ENCODE measurements around the gene F12.
A peak's percentile ranks its signal among the peaks of the same experiment; 100 is the strongest.

F12 gene

GRCh38 chr5:177409043-177409801 is at the start of gene F12:
Gene F12 (minus strand): TSS chr5:177409564. CDS start chr5:177409527, 37 bp downstream.
- DNase-seq, result no peak

- no peak for DNase-seq
These were observed 49.6 kb upstream of the F12 start for GRCh38 chr5:177458912-177459350.

GRCh38 chr5:177457852-177458681 is 48.7 kb upstream of the F12 start:
- no peak for DNase-seq

- DNase-seq, result peak; percentile 70
These were observed 47.9 kb upstream of the F12 start for GRCh38 chr5:177456976-177457851.

GRCh38 chr5:177456591-177456964 is 47.2 kb upstream of the F12 start:
- DNase-seq, result no peak

GRCh38 chr5:177455661-177456590 is 46.6 kb upstream of the F12 start:
- DNase-seq, result peak; percentile 75

GRCh38 chr5:177455036-177455660 is 45.8 kb upstream of the F12 start:
- peak; percentile 77 for DNase-seq

- peak; percentile 88 for DNase-seq
These were observed 45.2 kb upstream of the F12 start for GRCh38 chr5:177454397-177455035.

- no peak for DNase-seq
These were observed 44.6 kb upstream of the F12 start for GRCh38 chr5:177453852-177454396.

GRCh38 chr5:177452688-177453638 is 43.6 kb upstream of the F12 start:
- no peak for DNase-seq

- no peak for DNase-seq
These were observed 41.5 kb upstream of the F12 start for GRCh38 chr5:177450667-177451424.

- no peak for DNase-seq
These were observed 40.0 kb upstream of the F12 start for GRCh38 chr5:177449140-177450061.

- no peak for DNase-seq
These were observed 39.0 kb upstream of the F12 start for GRCh38 chr5:177448244-177448950.

GRCh38 chr5:177447611-177448243 is 38.4 kb upstream of the F12 start:
- DNase-seq, result peak; percentile 23

GRCh38 chr5:177447066-177447610 is 37.8 kb upstream of the F12 start:
- DNase-seq, result peak; percentile 35

Data from GDM1 (cell line).